HG03135 (cell line): ENCODE measurements around the gene WNK4.
"Not testable (repeated sequence)": the region's sequence is repeated elsewhere in the genome, so short reads cannot be mapped to it uniquely, and the experiment has no call there.

Experiments used
- ATAC-seq: cut with Tn5 transposase; IDR thresholded peaks from one replicate; pipeline ENCODE4 v1.9.1; 2021; ENCODE audit warnings: mild to moderate bottlenecking, moderate library complexity; ENCODE audit not compliant: unreplicated experiment

WNK4 gene

DNA sequence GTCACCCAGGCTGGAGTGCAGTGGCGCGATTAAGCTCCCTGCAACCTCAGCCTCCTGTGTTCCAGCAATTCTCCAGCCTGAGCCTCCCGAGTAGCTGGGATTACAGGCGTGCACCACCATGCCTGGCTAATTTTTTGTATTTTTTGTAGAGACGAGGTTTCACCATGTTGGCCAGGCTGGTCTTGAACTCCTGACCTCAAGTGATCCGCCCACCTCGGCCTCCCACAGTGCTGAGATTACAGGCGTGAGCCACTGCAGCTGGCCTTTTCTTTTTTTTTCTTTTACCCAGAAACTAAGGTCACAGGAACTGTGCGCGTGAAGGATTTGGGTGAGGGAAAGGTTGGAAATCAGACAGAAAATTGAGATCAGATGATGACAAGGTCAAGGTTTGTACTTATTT lies 10.4 kb upstream of the WNK4 start:
- not testable (repeated sequence) for ATAC-seq

DNA sequence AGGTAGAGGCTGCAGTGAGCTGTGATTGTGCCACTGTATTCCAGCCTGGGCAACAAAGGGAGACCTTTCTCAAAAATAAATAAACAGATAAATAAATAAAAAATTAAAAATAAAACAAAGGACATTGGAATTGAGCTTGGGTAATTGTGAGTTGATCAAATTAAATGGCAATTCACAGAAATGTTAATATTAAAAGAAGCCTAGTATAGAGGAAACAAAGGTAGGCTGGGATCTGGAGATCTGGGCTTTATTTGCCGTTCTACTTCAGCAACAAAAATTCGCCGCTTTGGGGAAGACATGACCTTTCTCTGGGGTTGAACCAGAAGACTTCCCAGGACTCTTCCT lies 7.5 kb upstream of the WNK4 start:
- ATAC-seq = peak; percentile 20

DNA sequence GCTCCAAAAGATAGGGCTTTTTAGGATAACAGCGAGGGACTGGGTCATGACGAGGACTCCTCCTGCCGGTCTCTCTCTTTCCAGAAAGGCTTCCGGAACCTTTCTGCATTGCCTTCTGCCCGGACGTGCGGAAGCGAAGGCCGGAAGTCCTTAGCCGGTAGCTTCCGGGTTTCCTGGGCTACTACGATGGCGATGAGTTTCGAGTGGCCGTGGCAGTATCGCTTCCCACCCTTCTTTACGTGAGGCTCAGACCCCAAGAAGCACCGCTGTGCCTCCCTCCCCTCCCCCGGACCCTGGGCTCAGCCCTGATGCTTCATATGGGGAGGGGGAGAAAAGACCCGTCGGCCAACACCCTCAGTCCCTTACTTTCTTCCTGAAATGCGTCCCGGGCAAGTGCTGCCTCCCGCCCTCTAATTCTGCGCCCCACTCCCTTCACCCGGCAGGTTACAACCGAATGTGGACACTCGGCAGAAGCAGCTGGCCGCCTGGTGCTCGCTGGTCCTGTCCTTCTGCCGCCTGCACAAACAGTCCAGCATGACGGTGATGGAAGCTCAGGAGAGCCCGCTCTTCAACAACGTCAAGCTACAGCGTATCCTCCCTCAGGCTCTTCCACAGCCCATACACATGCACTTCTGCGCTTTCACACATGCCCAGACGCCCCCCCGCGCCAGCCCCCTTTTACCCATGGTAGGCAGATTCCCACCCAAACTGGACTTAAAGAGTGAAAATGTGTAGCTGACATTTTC lies 6.9 kb upstream of the WNK4 start, which contains the start of gene VPS25:
VPS25 (plus strand) TSS at position 160 of the 746 bp plus-strand sequence; CDS start at position 187, 27 bp downstream.
- ATAC-seq = peak; percentile 56

DNA sequence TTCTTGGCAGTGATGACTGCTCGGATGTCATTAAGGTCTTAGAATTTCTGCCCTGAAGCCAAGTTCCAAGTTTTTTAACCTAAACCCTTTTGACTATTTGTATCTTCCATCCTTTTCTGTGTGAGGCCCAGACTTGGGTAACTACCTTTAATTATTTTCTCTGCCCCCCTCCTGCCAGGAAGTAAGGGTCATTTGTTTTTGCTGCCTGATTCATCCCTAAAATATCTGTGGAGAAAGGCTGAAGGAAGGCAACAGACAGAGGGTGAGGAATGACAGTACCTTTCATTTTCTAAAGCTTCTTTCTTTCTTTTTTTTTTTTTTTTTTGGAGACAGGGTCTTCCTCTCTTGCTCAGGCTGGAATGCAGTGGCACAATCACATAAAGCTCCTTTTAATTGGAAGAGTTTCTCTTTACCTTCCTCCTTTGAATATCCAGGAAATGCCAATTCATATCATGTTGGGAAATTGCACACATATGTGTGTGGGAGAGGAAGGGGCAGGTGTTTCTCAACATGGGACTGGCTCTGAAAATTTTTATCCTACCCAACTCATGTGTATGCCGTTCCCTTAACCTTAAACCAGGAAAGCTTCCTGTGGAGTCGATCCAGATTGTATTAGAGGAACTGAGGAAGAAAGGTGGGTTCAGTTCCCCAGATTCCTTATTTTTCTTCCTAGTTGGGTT lies 6.2 kb upstream of the WNK4 start:
- no peak for ATAC-seq

DNA sequence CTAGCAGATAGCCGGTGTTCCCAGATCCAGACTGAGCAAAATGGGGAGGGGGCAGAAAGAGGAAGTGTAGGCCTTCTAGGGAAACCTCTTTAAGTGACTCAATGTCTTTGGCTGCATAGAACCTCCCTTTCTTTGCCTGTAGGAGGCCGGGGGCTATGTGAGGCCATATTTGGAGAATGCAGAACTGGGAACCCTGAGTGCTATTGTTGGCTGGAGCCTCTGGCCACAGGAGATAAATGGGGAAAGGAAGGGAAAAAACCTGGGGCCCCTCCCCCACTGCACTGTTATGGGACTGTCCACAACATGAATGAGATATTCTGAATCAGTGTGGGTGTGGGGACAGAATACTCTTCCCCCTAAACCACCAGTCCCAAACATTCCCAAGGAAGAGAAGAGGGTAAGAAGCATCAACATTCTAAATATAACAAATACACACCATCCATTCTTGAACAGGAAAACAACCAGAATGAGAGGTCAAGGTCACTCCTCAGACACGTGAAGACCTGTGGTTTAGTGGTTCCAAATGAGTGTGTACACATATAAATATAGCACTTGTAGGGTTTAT lies 4.8 kb upstream of the WNK4 start:
- no peak for ATAC-seq

DNA sequence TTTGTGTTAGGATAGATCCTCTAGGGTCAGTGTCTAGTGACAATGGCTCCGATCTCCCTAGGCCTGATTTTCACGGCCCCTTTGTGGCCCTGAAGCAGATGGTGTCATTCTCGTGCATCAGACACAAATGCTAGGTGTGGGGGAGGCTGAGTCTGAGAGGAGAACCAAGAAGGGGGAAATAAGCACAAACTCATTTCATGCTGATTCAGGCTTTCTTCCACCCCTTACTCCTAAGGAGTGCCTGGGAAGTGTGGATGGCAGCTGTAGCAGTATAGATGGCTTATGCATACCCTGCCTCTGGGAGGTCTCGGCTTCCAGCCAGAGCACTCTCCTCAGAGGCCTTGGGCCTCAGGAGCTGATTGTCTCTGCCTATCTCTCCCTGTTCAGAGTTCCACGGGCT lies 1.8 kb upstream of the WNK4 start:
- ATAC-seq = no peak

DNA sequence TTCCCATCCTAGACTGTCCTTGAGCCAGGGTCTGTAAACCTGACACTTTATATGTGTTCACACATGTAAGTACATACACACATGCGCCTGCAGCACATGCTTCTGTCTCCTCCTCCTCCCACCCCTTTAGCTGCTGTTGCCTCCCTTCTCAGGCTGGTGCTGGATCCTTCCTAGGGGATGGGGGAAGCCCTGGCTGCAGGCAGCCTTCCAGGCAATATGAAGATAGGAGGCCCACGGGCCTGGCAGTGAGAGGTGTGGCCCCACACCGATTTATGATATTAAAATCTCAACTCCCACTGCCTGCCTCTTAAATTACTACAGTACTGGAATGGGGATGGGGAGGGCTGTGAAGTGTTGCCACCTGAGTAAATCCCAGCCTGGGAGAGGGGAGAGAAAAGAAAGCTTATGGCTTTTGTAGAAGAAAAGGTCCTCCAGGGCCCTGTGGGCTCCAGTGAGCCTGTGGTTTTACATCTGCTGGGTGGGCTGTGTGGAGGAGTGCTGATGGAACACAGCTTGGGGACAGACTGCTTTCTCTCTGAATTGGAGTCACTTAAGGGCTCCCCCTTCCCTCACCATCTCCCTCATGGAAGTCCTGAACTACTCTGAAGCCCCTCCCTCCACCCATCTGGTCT lies 990 bp upstream of the WNK4 start:
- ATAC-seq = no peak

- no peak for ATAC-seq
Observed at GRCh38 chr17:42780851-42781638, 635 bp downstream of the WNK4 start.

DNA sequence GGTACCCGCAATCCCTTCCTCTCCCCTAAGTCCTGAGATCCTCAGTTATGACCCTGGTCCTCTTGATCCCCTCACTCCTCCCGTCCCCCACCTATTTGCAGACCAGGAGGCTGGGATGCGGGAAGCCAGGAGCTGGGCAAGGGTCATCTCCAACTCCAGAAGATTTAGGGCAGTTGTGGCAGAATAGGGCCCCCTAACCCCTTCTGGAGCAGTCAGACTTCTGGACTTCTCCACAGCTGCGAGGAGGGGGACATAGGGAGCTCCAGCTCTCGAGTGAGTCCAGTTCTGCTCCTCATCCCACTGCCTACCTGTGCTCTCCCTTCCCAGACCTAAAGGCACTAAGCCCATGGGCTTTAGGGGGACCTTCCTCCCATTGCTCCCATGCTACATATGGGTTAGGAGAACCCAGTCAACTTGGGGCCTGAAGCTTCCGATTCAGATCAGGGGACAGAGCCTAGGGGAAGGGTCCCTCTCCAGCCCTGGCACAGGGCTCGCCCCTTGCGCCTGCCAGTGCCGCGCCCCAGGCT lies 1.3 kb downstream of the WNK4 start:
- no peak for ATAC-seq

GRCh38 chr17:42782166-42783061 lies 2.0 kb downstream of the WNK4 start:
- no peak for ATAC-seq

DNA sequence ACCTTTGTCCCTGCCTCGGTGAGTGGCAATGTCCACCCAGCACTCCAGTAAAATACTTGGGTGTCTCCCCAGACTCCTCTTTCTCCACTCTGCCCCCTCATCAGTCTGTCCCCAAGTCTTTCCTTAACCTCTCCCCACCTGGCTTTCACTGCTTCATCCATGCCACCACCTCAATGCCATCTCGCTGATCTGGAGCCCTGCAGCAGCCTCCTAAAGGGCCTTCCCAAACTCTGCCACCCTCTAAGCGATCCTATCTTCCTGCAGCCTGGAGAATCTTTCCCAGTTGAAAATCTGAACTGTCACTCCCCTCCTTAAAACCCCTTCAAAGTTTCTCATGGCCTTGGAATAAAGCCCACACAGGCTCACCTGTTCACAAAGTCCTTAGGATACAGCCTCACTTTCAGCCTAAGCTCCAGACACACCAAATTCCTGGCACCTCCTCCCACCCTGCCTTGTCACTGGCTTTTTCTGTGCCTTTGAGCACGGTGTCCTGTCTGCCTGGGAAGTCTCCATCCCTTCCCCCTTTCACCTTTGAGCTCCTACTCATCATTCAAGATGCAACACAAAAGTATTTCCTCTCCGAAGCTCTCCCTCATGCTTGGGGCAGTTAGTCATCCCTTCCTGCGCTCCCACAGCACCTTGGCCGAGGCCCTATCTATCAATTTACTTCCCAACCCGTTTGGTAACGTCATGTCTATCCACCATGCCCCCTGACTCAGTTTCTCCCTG lies 2.8 kb downstream of the WNK4 start:
- no peak for ATAC-seq

GRCh38 chr17:42783791-42784138 lies 3.4 kb downstream of the WNK4 start:
- no peak for ATAC-seq

- no peak for ATAC-seq
Observed at GRCh38 chr17:42784409-42784808, 4.0 kb downstream of the WNK4 start.

DNA sequence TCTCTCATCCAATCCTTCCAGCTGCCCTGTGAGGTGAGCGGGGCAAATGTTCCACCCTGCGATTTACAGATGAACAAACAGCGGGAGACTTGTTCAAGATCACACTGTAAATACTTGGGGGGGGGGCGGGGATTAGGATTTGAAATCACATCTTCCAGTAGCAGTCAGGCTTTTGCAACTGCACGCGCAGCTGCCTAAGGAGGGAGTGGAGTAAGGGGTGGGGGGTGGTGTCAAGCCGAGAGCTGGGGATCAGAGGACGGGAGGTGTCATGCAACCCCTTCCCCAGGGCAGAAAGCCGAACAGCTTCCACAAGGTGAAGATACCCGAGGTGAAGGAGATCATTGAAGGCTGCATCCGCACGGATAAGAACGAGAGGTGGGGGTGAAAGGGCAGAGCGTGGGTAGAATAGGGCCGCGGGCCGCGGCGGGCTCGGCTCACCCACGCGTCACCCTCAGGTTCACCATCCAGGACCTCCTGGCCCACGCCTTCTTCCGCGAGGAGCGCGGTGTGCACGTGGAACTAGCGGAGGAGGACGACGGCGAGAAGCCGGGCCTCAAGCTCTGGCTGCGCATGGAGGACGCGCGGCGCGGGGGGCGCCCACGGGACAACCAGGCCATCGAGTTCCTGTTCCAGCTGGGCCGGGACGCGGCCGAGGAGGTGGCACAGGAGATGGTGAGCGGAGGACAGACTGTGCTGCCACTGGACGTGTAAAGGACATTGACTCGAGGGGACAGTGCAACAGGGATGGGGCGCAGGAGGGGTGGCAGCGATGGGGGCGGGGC lies 4.6 kb downstream of the WNK4 start:
- ATAC-seq = no peak

GRCh38 chr17:42787266-42787665 lies 6.9 kb downstream of the WNK4 start:
- ATAC-seq = no peak

DNA sequence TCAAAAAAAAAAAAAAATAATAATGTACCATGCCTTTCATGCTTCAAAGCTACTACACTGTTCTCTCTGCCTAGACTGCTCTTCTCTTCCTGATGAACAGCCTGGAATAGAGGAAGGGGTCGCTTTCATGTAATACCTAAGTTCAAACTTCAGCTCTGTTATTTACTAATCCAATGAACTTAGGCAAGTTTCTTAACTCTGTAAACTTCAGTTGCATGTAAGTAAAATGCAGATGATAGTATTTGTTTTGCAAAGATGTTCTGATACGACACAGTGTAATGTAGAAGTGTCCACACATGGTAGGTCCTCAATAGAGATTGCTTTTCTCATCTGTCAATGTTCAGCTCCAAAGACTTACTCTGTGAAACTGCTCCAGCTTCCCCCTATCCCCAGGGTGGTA lies 11.5 kb downstream of the WNK4 start:
- no peak for ATAC-seq

DNA sequence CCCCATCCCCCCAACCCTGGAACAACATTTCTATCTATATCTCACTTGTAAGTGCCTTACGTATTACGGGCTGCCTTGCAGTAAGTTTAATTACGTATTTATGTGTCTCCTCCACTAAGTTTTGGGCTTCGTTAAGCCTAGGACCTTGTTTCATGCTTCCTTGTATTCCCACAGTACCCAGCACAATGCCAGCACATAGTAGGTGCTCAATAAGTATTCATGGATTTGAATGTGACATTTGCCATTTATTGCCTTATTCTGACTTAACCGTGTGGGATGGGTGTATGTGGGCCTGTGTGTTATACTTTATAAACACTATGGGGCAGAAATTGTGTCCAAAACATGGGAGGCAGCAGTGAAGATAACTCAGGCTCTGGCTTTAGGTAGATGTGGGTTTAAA lies 12.1 kb downstream of the WNK4 start:
- ATAC-seq = no peak

- ATAC-seq = no peak
Observed at GRCh38 chr17:42795061-42795460, 14.7 kb downstream of the WNK4 start.
